HG02852 (cell line): ENCODE measurements around the gene DNAJC25.
A peak's percentile ranks its signal among the peaks of the same experiment; 100 is the strongest.

Source experiments
- ATAC-seq: cut with Tn5 transposase; IDR thresholded peaks from one replicate; pipeline ENCODE4 v1.9.1; 2021; ENCODE audit warnings: mild to moderate bottlenecking, moderate library complexity; ENCODE audit not compliant: unreplicated experiment

The DNAJC25 gene

GRCh38 chr9:111627260-111627963, 3.7 kb upstream of the DNAJC25 start:
- no peak for ATAC-seq

DNA sequence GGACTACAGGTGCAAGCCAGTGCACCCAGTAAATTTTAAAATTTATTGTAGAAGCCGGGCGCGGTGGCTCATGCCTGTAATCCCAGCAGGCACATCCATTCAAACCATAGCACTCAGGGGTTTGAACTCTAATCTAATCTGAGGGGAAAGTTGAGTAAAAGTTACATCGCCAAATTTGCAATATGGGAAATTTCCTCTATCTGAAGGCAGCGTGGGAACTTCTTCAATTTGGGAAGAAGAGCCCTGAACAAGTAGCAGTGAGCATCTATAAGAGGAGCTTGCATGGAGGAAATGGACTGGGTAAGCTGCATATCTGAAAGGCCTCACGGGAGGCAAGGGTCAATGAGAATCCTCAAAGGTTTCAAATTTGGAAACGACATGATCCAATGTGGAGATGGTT, 2.7 kb upstream of the DNAJC25 start:
- no peak for ATAC-seq

GRCh38 chr9:111630182-111630963, 761 bp upstream of the DNAJC25 start:
- peak; percentile 33 for ATAC-seq

DNA sequence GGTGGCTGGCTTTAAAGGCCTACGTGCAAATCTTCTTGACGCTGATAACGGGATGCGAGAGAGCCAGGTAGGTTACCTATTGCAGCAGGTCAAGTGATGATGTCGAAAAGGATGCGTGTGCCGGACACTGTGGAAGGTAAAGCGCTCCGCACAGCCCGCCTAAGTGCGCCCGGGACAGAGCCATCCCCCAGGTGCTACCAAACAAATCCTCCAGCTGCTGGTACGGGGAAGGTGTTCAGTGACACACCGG, 245 bp upstream of the DNAJC25 start:
- no peak for ATAC-seq

GRCh38 chr9:111632060-111632459, 926 bp downstream of the DNAJC25 start:
- ATAC-seq, result no peak

DNA sequence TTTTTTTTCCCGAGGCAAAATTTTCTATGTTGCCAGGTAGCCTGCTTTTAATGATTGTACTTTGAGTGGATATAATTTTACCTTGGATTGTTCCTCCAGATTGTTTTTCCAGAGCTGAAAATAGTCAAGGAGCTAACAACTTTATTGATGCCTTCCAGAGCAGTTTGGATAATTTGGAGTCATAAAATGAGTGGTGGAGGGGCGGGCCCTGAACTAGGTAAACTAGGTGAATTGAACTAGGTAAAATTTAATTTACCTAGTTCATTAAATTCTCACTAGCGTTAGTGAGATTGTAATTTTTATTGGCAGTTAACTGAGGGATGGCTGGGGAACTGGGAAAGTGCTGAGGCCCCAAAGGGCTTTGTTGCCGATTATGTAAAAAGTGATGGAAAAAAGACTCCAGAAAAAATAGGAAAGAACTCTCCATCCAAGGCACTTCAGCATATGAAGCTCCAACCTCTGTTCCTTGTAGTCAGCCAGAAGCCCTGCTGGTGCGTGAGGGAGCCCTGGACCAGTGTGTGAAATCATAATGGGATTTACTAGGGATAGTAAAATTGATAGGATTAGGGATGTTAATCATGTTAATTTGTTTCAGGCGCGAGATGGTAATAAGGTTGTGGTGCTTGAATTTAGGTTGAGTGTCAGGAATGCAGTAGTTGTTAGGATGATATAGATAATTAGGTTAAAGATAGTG, 1.7 kb downstream of the DNAJC25 start:
- ATAC-seq, result no peak

- ATAC-seq, result no peak
Measured at GRCh38 chr9:111633389-111633736, 2.2 kb downstream of the DNAJC25 start.

DNA sequence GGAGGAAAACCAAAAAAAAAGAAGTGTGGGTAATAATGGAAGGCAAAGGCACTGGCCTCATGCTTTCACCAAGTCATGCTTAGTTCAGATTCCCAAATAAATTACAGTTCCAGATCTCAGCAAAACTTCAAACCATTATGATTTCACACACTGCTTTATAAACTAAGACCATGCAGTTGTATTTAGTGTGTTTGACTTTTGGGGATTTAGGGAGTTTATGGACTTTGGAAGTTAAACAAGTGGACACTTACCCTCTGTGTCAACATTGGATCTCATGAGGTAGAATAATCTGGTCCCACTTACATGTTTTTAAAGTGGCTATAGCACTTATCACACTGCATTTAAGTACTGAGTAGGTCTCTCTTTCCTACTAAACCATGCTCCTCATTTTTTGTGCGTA, 3.7 kb downstream of the DNAJC25 start:
- ATAC-seq, result no peak

DNA sequence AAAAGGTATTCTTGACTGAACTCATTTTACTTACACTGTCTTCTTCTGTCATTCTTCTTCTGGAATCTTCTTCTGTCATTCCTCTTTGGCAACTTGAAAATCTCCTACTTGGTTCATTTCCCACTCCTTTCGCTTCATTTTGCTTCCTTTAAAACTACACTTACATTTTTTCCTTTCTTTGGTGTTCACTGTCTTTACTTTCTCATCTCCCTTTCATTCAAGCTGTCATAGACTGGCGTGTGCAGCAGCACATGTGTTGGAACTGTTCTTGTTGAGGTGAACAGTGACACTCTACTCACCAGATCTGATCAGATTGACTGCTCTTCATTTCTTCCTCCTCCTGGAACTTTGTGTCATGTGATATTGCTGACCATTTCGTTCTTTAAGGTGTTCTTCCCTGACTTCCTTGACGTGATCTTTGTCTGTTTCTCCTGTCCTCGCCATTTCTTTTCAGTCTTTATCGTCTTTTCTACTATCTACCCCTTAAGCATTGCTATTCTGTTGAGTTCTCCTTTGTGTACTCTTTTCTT, 6.4 kb downstream of the DNAJC25 start:
- no peak for ATAC-seq

DNA sequence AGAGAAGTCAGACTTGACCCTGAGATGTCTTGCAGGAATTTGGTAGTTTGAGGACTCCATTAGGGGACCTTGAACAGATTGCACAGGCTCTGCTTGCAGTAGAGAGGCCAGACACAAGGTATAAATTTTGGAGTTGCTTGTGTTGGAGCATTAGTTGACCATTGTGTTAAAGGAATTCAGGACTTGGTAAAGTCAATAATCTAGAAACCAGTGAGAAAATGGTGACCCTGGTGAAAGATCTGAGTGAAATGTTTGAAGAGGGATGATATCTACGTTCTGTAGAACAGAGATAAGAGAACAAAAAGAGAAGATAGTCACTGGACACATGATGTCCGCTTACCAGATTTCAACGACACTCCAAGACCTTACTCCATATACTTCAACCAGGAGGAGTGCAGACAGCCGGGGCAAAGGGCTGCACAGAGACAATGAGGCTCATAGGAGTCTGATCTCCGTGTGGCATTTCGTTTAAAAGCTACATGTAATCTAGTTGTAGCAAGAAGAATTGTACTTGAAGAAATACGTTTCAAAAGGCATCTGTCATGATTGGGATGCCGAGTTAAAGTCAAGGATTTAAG, 13.2 kb downstream of the DNAJC25 start:
- ATAC-seq, result no peak

GRCh38 chr9:111645806-111646205, 14.7 kb downstream of the DNAJC25 start:
- no peak for ATAC-seq

- no peak for ATAC-seq
Measured at GRCh38 chr9:111646417-111646816, 15.3 kb downstream of the DNAJC25 start.

DNA sequence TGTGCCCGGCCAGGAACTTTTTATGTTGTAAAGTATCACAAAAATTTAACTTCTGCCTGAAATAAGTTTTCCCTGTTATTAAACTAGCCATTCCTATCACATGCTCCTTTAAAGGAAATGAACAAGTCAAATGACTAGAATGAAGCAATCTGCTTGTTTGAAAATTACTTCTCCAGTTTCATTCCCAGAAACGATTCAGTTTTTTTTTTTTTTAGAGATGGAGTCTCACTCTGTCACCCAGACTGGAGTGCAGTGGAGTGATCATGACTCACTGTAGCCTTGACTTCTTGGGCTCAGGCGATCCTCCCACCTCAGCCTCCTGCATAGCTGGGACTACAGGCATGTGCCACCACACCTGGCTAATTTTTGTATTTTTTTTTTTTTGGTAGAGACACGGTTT, 16.9 kb downstream of the DNAJC25 start:
- ATAC-seq, result no peak

DNA sequence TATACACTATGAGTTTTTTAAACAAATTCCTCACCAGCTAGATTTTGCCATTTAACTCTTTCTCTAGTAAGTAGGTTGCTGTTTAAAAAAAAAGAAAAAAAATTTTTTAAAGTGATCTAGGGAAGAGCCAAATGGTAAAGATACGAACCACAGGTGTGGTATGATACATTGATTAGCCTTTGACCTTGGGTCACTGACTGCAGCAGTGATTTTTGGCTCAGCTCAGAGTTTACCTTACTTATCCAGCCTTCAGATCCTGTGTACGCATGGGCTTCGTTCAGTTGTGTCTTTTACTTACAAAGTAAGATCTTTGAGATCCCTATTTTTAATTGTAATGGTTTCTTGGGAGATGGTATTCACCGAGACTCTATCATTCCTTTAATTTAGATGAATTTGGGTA, 17.9 kb downstream of the DNAJC25 start:
- no peak for ATAC-seq

DNA sequence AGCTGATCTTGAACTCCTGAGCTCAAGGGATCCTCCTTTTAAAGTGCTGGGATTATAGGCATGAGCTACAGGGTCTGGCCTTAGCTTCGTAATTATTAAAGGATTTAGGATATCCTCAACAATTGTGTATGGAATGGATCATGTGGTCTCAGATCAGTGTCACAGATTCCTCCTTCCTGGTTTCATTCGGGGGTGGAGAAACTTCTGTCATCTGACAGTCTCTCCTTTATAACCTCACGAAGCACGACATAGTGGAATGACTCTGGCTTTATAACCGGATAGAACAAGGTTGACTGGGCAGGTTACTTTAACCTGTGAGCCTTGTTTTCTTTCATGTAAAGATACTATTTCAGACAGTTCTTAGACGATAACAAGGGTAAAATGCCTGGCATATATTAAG, 25.9 kb downstream of the DNAJC25 start:
- ATAC-seq, result no peak

GRCh38 chr9:111658943-111659342, 27.8 kb downstream of the DNAJC25 start:
- ATAC-seq, result no peak

DNA sequence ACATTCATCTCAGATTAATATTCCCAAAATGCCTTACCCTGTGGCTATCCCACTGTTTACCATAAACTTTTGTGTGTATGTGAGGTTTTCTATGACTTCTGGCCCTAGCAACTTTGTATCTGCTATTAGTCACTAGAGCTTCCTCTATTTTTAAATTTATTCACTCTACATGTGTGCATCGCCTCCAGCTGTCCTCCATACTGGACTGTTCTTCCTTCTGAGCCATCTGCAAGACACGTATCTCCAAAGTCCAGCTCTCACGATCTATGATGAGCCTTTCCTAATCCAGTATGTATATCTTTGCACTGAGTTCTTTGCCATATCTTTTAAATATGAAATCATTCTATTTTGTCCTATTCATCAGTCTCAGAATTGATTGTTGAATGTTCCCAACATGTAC, 28.6 kb downstream of the DNAJC25 start:
- no peak for ATAC-seq

GRCh38 chr9:111661150-111661801, 30.1 kb downstream of the DNAJC25 start, which contains the start of gene GNG10:
GNG10 (plus strand) TSS chr9:111661605; CDS start chr9:111661635, 30 bp downstream.
- peak; percentile 91 for ATAC-seq

- ATAC-seq, result peak; percentile 36
Measured at GRCh38 chr9:111661802-111662521, 30.8 kb downstream of the DNAJC25 start.

DNA sequence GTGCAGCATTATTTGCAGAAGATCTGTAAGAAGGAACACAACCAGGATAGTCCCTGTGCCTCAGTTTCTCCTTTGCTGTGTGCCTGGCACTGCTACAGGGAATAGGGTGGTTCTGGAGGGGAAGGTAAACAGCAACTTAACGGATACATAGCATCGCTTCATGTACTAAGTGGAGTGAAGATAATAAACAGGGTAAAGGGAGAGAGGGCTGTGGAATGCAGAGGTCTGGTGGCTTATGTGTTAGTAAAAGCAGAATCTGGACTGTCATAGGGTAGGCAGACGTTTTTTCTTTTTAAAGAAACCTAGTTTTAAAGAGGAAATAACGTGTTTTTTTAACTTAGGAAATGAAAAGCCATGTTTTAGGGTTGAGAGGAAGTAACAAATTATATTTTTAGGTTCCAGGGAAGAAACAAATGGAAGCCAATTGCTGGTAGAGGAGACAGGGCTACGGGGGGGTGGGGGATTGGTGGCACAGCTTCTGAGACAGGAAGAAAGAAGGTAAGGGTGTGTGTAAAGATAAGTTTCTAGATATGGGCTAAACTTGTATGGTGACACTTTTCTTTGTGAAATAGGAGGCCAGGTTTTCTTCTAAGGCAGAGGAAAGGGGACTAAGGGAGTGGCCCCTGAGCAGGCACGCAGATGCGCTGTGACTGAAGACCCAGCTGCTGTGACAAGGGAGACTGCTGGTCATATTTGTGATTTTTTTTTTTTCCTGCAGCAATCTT, 31.6 kb downstream of the DNAJC25 start:
- ATAC-seq, result no peak
